Posterior vena cava (tissue), 2 donors: ENCODE data around the gene ITFG2. TPM values are rescaled to one million over a fixed set of nuclear protein-coding genes. Genes with fewer than 3 reads are reported as not detected.
A peak's percentile ranks its signal among the peaks of the same experiment; 100 is the strongest.

Experiments
- DNase-seq: peaks from one replicate; pipeline ENCODE4 v3.0.0-alpha.2; 2020; ENCODE audit warnings: low spot score
- intact Hi-C, 2 donors: fragments of 100-400 bp; cut with DNase I; formaldehyde crosslinking; loops; one replicate each; pipeline versions ENCODE4 v1.14.1 to v1.14.2; 2022 to 2023
- total RNA-seq, 2 donors: library from RNA; stranded (reverse); fragmentation: NEBNext Ultra II Directional; extraction: Animal tissue kit (Norgen Biotek cat#: 25700); gene quantifications; one replicate each; pipeline ENCODE4 v1.2.1, GENCODE V29; 2021
- donor health status: DM: yes; HTN: yes; CAD: no.
- donor health status: DM: yes; HTN: yes; CAD: no.

Gene ITFG2
- total RNA-seq, 2 donors from 2014 or later, result 16.7 to 28.3 TPM

DNA sequence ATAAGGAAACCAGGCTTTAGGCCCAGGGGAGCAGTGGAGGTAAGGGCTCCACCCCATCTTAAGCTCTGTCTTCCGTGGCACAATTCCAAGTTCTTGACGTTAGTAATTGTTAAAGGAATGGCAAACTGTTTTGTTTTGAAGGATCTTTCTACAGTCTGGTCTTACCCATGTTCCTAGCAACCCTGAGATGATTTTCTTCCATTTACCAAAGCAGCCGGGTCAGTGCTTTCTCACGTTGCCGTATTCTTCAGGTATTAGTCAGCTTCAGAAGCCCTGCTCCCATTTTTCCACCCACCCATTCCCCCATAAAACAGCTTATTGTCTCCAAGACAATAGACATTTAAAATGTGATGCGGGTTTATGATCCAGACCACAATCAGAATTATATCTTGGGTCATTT is 12.1 kb downstream of the ITFG2 start:
- intact Hi-C loops, result no loop called here
- DNase-seq, result no peak

DNA sequence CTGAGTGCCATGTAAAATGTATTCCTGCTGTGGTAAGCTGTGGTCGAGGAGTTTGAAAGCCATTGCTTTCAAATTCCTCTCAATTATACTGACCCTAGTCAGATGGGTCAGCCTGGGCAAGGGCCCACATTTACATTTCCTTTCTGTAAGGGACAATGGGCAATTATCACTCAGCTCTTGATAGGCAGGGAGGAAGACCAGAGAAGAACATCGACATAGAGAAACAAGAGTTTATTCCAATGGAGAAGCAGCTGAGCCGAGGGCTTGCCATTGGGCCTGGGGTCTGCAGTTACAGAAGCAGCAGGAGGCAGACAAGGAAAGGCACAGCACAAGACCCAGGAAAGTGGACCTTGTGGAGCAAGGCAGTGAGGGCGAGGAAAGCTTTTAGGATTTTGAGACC is 12.7 kb downstream of the ITFG2 start:
- intact Hi-C loops, result no loop called here
- DNase-seq, result no peak

DNA sequence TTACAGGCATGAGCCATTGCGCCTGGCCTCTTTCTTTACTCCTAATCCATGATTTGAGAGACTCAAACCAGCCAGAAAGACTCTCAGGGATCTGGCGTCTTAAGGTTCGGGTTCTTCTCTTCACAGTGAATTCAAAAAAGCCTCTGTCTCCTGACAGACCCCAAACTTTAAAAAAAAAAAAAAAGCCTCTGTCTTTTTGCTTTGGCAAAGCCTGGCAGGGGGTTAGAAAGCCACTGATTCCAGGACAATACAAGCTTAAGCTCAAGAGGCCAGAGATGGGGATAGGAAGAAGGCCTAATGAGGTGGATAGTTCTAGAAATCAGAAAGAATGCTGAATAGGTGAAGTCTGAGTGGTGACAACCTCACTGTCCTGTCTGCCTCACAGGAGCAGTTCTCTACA is 13.6 kb downstream of the ITFG2 start:
- no peak for DNase-seq
- intact Hi-C loops, result no loop called here

DNA sequence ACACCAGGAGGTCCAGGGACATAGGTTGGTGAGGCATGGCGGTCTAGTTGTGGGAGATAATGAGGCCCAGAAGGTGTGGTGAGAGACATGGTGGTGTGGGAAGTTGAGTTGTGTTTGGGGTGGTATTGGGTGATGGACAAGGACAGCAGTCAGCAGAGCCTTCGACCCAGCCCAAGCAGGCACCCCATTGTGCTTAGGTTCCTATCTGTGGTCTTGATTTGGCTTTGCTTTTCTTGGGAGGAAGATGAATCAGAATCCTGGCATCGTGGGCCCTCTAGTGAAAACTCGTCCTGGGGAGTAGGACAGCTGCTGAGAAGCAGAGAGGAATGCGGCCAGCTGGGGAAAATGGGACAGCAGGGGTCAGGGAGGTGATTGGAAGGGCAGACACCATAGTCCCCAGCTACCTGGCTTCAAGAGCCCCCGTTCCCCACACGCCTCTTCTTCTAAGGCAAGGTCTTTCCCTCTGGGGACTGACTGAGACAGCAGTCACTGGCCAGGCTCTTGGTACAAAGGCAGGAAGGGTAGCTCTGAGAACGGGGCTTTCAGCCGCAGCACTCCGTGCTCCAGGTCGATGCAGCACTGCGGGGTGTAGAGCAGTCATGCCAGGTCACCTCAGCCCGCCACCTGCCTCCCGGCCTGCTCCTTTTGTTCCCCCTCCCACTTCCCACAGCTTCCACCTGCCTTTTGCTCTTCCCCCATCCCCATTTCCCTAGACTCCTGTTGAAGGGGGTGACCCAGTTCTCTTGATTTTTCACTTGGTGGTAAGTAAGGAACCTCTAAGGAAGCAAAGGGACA is 14.4 kb downstream of the ITFG2 start:
- intact Hi-C loops, result no loop called here
- no peak for DNase-seq

DNA sequence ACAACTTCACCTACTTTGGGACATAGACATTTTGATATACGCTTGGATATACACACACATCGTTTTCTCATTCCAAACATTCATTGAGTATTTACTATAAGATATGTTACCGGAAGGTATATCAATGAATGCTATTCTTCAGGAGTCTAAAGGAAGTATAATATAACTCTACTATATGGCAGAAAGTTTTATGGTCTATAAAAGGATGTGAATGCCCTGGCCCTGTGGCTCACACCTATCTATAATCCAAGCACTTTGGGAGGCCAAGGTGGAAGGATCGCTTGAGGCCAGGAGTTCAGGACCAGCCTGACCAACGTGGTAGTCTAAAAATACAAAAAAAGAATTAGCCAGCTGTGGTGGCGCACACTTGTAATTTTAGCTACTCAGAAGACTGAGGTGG is 16.8 kb downstream of the ITFG2 start:
- no peak for DNase-seq

DNA sequence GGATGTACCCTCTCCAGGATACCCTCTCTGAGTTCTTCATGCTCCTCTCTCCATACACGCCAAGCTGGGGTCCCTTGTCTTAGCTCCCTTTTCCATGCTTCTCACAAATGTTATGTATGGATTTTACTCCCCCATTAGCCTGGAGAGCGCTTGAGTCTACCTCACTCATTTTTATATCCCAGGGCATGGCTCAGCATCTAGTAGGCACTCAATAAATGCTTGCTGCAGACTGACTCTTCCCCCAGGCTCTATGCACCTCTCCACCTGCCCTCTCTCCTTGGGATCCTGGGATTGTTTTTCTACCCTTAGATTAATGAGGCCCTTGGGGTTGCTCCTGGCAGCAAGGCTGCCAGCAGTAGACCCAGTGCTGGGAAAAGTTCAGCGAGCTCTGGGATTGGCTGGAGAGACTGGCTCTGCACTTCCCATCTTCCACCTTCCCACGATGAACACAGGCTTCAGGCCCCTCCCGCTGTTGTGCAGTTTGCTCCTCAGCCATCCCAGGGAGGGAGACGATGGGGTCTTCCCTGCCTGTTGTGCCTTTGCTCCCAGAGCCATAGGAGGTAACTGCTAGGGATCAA is 20.2 kb downstream of the ITFG2 start:
- DNase-seq, result no peak
- intact Hi-C loops, result no loop called here

More for the DNA sequence above, 16.8 kb downstream of the ITFG2 start:
- intact Hi-C loops, result no loop called here

DNA sequence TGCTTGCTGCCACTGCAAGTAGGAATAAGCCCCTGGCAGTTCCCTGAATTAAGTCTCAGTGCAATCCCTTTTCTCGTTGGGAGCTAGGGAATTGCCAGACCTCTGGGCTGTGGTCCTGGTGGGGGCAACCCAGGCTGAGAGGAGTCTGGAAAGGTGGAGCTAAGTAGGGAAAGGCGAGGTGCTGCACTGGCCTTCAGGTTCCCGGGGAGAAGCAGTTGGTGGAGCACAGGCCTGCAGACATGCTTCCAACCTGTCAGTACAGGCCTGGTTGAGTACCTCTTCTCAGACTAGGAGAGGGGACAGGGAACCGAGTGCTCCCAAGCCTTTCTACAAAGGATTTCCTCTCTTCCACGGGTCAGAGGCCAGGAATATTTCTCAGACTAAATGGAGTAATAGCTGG is 20.9 kb downstream of the ITFG2 start:
- intact Hi-C loops, result no loop called here
- no peak for DNase-seq

DNA sequence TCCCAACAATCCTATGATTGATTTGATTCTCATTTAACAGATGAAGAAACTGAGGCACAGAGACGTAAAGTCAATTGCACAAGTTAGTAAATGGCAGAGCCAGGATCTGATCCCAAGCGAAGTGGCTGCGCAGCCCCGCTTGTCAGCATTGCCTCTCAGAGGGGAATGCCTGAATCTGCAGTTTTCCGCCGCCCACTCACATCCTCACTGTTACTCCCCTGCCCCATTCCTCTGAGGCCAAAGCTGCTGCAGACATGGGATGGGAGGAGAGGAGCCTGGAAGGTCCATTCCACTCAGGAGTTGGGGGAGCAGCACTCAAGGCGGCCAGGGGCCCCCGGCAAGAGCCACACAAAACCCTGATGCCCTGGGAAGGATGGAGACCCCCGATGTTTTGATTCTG is 21.3 kb downstream of the ITFG2 start:
- intact Hi-C loops, result no loop called here
- no peak for DNase-seq

DNA sequence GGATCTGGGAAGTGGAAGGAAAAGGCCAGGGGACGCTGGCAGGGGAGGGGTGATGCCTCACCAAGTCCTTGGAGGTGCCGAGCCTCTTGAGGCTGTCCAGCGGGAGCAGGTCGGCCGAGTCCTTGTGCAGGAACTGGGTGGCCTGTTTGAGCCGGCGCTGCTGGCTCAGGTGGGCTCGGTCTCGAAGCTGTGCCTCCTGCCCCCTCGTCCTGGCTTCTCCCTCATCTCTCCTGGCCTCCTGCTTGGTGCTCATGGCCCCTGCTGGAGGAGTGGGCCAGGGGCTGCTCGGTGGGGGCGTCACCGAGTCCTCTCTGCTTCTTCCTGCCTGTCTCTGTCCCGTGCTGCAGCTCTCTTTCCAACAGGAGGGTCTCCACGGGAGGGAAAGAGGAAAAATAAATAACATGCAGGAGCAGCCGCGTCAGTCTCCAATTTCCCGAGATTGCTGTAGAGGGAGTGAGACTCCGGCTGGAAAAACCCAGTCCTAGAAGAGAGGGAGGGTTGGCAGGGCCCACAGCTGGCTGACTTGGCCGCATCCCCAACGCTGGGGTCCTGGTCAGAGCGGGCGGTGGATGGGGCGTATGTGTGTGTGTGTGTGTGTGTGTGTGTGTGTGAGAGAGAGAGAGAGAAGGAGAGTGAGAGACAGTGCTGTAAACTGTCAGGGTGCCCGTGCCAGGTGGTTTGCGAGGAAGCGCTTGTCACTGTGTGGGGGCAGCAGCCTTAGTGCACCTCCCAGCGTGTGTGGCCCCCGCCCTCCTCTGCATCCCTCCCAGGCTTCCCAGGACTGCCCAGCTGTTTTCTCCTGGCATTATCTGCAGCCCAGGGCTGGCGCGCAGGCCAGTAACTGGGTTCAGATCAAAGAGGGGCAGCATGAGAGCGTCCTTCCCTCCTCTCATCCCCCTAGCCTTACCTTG is 22.4 kb downstream of the ITFG2 start, which contains the start of gene NRIP2:
Gene NRIP2 (minus strand): TSS at position 455 of the 911 bp plus-strand sequence. CDS start 52 bp downstream, at position 403.
- DNase-seq, result no peak
- intact Hi-C loops, result no loop called here

DNA sequence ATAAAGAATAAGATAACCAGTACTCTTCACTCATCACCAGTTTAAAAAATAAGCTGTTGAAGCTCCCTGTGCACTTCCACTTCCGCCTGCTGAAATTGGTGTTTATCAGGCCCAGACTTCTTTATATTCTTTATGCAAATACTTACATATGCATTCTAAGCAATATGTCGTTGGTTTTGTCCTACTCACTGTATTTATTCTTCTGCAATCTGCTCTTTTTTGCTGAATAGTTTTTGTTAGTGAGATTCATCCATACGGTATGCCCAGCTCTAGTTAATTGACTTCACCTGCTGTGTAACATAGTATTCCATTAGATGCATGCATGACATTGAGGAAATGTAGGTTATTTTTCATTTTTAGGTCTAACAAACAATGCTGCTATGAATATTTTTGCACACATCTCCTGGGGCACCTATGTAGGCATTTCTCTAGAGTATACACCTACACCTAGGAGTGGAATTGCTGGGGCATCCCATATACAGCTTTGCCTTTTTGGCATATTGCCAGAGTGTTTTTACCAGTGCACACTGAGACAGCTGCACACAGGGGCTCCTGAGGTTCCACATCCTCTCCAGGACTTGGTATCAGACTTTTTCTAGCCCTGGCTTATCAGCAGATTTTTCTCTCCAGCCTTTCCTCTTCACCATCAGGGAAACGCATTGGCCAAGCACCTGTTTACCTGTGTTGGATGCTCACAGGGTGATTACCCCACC is 23.4 kb downstream of the ITFG2 start:
- intact Hi-C loops, result no loop called here
- DNase-seq, result no peak

DNA sequence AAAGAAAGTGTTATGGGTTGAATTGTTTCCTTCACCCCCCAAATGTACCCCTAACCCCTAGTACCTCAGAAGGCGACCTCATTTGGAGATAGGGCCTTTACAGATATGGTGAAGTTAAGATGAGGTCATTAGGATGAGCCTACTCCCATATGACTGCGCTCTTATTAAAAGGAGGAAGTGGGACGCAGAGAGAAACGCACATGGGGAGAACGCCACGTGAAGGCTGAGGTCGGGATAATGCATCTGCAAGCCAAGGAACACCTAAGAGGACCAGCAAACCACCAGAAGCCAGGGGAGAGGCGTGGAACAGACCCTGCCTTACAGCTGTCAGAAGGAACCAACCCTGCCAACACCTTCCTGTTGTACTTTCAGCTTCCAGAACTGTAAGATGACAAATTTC is 24.1 kb downstream of the ITFG2 start:
- intact Hi-C loops, result no loop called here
- no peak for DNase-seq

DNA sequence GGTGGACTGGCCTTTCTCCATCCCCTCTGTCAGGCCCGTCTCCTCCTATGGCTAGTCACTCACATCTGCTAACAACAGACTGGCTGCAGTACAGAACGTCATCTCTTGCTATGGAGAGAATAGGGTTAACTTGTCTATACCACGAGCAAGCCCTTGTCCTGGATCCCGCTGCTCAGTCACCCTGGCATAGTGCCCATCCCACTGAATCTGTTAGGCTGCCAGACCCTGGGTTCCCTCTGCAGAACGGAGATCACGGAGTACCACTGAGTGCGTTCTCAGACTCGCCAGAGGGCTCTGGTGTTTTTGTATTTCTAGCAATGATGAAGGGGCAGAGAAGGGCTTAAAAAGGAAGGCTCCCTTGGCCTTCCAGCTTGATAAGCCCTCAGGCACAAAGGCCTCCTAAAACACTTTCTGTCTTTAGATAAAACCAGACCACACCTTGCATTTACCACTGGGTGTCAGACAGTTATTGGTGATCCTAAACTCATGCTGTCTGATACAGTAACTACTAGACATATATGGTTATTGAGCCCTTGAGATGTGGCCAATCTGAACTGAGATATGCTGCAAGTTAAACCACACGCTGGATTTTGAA is 28.7 kb downstream of the ITFG2 start:
- intact Hi-C loops, result no loop called here
- DNase-seq, result no peak

DNA sequence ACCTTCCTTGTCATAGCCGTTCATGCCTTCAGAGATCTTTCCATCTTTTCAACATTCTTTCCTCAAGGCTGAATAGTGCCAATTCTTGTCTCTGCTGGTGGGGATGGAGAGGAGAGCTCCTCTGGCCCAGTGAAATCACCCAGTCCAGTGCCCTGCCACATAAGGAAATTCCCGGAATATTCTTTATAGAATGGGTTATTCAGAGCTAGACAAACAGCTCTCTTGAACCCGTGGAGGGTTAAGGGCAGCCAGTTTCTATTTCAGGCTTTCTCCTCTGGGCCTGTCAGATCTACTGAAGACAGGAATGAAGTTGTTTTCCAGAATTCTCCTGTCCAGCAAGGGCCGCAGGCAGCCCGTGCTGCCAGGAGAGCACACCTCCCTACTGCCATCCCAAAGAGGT is 30.5 kb downstream of the ITFG2 start:
- DNase-seq, result no peak
- intact Hi-C loops, result no loop called here

DNA sequence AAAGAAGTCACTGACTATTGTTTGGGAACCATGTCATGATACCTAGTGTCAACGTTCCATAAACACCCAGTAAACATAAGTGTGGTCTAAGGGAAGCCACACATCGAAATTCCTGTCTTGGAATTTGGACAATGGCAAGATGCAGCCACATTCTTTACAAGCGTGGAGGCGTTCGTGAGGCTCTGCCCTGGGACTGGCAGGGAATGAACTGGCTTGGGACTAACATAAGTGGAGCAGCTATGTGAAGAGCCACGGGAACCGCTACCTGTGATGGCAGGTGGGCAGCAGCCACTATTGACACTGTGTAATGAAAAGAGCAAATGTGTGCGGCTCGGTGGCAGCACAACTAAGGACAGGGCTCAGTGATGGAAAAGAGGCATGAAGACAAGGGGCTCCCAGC is 32.3 kb downstream of the ITFG2 start:
- DNase-seq, result peak; percentile 60
- intact Hi-C loops, result no loop called here

DNA sequence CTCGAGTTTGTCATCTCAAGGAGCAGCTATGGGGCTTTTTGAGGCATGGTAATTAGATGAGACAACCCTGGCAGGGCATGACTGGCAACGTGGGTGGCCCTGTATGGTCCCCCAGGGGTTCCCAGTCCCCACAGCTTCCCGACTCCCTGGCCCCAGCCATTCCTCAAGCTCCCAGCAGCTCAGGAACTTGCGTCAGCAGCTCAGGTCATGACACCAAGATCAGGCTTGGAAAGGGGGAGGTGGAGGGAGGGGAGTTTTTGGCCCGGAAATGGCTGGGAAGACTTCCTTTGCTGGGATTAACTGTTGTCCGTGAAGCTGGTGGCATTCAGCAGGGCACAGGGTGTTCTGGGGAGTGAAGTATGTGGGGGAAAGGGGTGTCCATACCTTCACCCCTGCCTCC is 32.8 kb downstream of the ITFG2 start:
- DNase-seq, result peak; percentile 80
- intact Hi-C loops, result no loop called here

DNA sequence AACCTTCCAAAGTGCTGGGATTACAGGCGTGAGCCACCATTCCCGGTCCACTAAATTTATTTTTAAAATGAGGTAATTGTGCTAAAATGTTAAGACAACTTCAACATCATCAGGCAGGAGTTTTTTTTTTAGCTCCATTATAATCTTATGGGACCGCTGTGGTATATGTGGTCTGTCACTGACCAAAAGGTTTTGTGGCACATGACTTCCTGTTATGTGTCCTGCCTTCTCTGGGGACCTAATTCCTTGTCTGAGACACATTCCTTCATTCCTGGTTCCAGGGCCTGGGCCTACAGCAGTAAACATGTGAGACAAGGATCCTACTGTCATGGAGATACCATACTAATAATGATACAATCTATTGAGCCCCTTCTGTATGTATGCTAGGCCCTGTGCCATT is 39.5 kb downstream of the ITFG2 start:
- intact Hi-C loops, result loop anchor here in 1 of 2 donors (10.0 kb wide), 1 partner anchor 183 kb away; no protein-coding TSS in a partner anchor
- peak; percentile 11 for DNase-seq

DNA sequence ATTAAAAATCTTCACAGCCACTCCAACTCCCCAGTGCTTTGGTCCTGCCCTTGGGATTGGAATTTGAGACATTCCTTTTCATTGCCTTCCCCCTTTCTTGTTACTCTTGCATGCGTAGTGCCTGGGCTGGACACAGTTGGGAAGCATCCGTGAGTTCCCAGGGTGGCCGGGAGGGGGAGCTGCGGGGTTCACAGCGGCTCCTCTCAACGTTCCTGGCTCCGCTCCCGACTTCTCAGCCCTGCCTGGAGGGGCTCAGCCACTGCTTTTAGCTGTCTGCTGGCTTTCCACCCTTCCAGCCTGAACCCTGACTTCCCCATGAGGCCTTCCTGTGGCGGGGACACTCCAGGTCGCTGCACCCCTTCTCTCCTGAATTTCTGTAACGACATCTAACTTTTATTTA is 41.2 kb downstream of the ITFG2 start:
- intact Hi-C loops, result loop anchor here in 1 of 2 donors (10.0 kb wide), 1 partner anchor 181 kb away; no protein-coding TSS in a partner anchor
- peak; percentile 93 for DNase-seq

DNA sequence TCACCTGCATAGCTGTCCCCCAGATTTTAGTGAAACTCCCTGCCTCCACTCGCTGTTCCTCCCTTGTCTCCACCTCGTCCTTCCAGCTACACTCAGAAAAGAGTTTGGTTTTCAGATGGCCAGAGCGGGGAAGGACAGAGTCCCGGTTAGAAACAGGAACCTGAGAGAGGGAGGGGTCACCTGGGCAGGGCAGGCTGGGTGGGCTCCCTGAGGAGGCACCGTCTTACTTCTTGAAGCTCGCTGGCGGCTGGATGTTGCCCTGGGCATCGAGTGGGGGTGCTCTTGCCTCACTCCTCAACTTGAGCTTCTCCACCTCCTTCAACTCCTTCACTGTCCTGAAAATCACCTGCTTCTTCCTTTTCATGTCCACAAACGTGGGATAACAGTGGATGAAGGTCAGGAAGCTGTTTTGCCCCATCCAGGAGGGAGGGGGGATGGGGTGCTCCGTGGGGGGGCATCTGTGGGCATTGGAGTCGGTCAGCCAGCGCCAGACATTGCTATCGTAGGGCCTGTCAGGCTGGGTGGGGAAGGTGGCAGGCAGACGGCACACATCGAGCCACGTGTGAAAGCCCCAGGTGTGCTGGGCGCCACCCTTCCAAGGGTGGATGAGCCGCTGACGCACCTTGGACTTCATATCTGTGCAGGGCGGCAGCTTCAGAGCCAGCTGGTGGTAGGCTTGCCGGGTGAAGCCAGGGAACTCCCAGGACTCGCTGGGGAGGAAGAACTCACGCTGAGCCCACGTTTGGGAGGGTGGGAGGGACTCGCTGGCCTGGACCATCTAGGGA is 42.4 kb downstream of the ITFG2 start:
- DNase-seq, result peak; percentile 71
- intact Hi-C loops, result loop anchor here in 1 of 2 donors (10.0 kb wide), 1 partner anchor 180 kb away; no protein-coding TSS in a partner anchor
